Measurements from ENCODE around the gene GPR12. TPM values are rescaled to one million over a fixed set of nuclear protein-coding genes. Genes with fewer than 3 reads are reported as not detected.
A peak's percentile ranks its signal among the peaks of the same experiment; 100 is the strongest.
"Not testable (repeated sequence)": the region's sequence is repeated elsewhere in the genome, so short reads cannot be mapped to it uniquely, and the experiment has no call there.

Gene GPR12
- total RNA-seq, 1 experiment from 2014 or later = not detected

DNA sequence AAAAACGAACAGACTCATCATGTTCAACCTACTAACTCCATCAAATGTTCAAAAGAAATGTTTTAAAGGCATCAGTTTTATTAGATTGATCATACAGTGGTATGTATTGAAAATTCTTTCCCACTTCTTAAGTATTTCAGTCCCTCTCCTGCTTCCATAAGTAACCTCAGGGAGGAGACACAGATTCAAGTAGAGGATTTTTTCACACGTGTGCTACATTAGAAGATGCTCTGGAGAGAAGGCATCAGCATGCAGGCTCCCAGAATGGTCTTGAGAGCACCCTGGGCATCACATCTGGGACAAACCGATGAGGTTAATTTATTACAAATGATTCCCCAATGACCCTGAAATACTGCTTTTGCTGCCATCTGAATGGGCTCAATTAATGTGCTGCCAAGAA lies 3.6 kb downstream of the GPR12 start:
- DNase-seq (ENCODE audit: low read depth, low spot score) = no peak
- in situ Hi-C loops (cut with HindIII; ENCODE audit: low pct_unique_long_range_greater_than_20kb, low sequenced_read_pairs) = no loop called here

GRCh38 chr13:26752671-26753070 lies 7.9 kb downstream of the GPR12 start:
- no peak for DNase-seq (ENCODE audit: low read depth, low spot score)
- in situ Hi-C loops (cut with HindIII; ENCODE audit: low pct_unique_long_range_greater_than_20kb, low sequenced_read_pairs) = no loop called here

- in situ Hi-C loops (cut with HindIII; ENCODE audit: low pct_unique_long_range_greater_than_20kb, low sequenced_read_pairs) = no loop called here
- no peak for DNase-seq (ENCODE audit: low read depth, low spot score)
These were observed 10.7 kb downstream of the GPR12 start for GRCh38 chr13:26749905-26750304.

DNA sequence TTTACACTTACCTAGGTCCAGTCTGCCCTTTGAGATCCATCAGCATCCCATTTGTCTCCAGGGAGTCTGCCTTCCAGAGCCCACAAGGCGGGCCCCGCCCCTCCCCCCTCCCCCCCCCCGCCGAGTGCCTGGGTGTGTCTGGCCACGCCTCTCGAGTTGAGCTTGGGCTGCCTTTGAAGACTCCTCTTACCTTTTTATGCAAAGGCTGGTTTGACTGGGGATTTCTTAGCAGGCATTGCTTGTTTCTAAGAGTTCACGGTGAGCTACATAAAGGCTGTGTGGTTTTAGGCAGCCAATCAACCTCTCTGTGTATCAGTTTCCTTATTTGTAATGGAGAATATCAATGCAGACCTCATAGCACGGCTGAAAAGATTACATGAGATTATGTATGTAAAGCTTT lies 11.3 kb downstream of the GPR12 start:
- no peak for DNase-seq (ENCODE audit: low read depth, low spot score)
- in situ Hi-C loops (cut with HindIII; ENCODE audit: low pct_unique_long_range_greater_than_20kb, low sequenced_read_pairs) = no loop called here

- in situ Hi-C loops (cut with HindIII; ENCODE audit: low pct_unique_long_range_greater_than_20kb, low sequenced_read_pairs) = no loop called here
- no peak for DNase-seq (ENCODE audit: low read depth, low spot score)
These were observed 12.9 kb downstream of the GPR12 start for GRCh38 chr13:26747706-26748105.

- DNase-seq (ENCODE audit: low read depth, low spot score) = no peak
- in situ Hi-C loops (cut with HindIII; ENCODE audit: low pct_unique_long_range_greater_than_20kb, low sequenced_read_pairs) = no loop called here
These were observed 16.6 kb downstream of the GPR12 start for GRCh38 chr13:26743971-26744370.

DNA sequence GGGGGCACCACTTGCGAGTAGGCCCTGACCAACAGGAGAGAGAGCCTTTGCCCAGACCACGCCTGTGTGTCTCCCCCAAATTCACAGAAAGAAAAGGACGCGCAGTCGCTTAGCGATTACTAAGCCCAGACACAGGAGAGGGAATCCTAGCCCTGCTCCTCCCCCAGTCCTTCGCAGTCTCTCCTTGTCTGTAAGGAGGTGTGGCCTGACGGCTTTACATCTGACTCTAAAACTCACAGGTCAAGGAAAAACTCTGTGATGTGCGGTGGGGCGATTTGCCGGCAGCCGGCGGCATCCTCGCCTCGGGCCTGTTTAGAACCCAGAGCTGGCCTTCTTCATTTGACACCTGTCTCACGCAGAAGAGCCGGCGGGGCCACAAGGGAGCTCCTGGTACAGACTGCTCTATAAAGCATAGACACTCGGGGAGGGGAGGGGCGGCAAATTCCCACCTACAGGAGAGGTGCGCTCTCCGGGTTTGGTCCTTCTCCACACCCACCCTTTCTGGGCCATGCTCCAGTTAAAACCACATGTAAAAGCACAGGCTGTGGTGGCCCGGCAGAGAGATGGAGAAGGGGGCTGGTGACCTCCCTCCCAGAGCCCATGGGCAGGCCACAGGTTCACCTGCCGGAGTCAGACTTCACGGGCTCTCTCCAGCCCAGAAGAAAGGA lies 17.8 kb downstream of the GPR12 start:
- no peak for DNase-seq (ENCODE audit: low read depth, low spot score)
- in situ Hi-C loops (cut with HindIII; ENCODE audit: low pct_unique_long_range_greater_than_20kb, low sequenced_read_pairs) = no loop called here

DNA sequence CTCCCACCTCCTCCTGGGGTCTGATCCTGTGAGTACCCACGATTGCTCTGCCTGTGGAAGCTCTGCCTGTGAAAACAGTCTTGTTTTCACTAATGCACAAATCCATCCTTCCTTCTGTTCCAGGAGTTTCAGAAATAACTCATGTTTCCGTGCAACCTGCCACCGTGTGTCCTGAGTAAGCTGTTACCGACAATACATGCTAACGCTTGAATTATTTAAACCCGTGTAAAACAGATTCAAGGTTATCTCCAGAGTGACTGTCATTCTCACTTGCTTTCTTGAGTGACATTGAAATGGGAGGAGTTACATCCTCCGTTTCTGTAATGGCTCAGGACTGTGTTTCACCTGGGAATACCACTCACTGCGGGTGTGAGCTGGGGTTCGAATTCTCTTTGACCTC lies 24.9 kb downstream of the GPR12 start:
- DNase-seq (ENCODE audit: low read depth, low spot score) = no peak
- in situ Hi-C loops (cut with HindIII; ENCODE audit: low pct_unique_long_range_greater_than_20kb, low sequenced_read_pairs) = no loop called here

GRCh38 chr13:26727633-26728032 lies 33.0 kb downstream of the GPR12 start:
- in situ Hi-C loops (cut with HindIII; ENCODE audit: low pct_unique_long_range_greater_than_20kb, low sequenced_read_pairs) = no loop called here
- DNase-seq (ENCODE audit: low read depth, low spot score) = no peak

GRCh38 chr13:26727122-26727521 lies 33.5 kb downstream of the GPR12 start:
- DNase-seq (ENCODE audit: low read depth, low spot score) = no peak
- in situ Hi-C loops (cut with HindIII; ENCODE audit: low pct_unique_long_range_greater_than_20kb, low sequenced_read_pairs) = no loop called here

DNA sequence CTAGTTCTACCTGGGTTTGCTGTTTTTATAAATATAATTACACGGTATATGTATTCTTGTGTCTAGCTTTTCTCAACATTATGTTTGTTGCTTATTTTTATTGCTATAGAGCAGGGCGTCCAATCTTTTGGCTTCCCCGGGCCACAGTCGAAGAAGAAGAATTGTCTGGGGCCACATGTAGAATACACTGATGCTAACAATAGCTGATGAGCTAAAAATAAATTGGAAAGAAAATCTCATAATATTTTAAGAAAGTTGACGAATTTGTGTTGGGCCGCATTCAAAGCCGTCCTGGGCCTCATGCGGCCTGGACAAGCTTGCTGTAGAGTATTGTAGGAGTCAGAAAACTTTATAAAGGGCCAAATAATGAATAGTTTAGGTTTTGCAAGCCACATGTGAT lies 33.9 kb downstream of the GPR12 start:
- DNase-seq (ENCODE audit: low read depth, low spot score) = no peak
- in situ Hi-C loops (cut with HindIII; ENCODE audit: low pct_unique_long_range_greater_than_20kb, low sequenced_read_pairs) = no loop called here

DNA sequence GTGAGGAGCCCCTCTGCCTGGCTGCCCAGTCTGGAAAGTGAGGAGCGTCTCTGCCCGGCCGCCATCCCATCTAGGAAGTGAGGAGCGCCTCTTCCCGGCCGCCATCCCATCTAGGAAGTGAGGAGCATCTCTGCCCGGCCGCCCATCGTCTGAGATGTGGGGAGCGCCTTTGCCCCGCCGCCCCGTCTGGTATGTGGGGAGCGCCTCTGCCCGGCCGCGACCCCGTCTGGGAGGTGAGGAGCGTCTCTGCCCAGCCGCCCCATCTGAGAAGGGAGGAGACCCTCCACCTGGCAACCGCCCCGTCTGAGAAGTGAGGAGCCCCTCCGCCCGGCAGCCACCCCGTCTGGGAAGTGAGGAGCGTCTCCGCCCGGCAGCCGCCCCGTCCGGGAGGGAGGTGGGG lies 37.0 kb downstream of the GPR12 start:
- DNase-seq (ENCODE audit: low read depth, low spot score); in situ Hi-C loops (cut with HindIII; ENCODE audit: low pct_unique_long_range_greater_than_20kb, low sequenced_read_pairs): not testable (repeated sequence)

- DNase-seq (ENCODE audit: low read depth, low spot score) = no peak
- in situ Hi-C loops (cut with HindIII; ENCODE audit: low pct_unique_long_range_greater_than_20kb, low sequenced_read_pairs) = no loop called here
These were observed 38.3 kb downstream of the GPR12 start for GRCh38 chr13:26722321-26722720.

DNA sequence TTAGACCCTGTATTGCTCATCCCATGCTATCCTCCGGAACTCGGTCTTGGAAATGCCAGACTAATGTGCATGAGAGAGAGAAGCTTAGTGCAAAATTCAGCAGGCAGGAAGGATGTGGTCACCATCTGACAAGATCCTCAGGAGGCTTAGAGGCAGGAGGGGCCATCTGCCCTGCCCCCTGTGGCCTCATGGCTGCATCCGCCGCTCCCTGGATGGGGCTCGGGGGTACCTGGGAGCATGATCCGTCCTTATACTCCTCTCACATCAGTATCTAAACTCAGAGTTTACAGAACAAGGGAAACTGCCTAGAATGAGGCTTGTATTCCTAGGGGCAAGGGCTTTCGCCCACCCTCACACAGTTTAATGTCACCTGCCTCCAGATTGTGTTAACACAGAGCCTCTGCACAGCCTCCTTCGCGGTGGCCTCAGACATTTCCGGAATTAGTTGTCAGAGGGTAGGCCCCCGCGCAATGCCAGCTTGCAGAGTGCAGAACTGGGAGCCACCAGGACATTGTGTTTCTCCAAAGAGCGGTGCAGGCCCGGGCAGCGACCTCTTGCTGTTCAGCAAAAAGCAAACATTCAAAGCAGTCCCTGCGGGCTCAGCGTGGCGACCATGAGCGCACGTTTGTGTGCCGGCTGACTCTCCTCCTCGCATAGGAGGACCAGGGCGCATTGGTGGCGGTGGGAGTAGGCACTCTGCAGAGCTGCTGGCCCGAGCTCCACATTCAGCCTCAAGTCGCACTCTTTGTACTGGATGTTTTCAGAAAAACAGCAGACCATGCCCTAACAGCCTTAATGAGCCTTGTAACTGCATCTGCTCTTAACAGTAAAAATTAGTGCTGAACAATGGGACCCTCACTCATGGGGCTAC lies 39.1 kb downstream of the GPR12 start:
- in situ Hi-C loops (cut with HindIII; ENCODE audit: low pct_unique_long_range_greater_than_20kb, low sequenced_read_pairs) = no loop called here
- DNase-seq (ENCODE audit: low read depth, low spot score) = peak; percentile 27

GRCh38 chr13:26719356-26719945 lies 41.1 kb downstream of the GPR12 start:
- in situ Hi-C loops (cut with HindIII; ENCODE audit: low pct_unique_long_range_greater_than_20kb, low sequenced_read_pairs) = no loop called here
- DNase-seq (ENCODE audit: low read depth, low spot score) = peak; percentile 37

DNA sequence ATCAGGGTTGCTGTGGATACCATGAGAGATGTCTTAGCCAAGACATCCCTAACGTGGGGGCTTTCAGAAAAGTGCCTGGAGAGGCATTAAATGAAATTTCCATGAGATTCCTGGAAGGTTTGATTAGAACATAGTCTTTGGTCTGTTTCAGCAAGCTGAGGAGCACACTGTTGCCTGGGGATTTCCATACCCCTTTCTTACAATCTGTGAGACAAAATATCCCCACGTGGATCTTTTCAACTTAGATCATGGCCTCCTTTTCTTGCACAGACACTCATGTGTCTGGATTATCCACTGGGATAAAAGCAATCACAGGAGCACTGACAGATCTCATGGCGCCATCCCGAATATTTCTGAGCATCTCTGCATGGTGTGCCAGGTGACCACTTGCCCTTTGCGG lies 41.7 kb downstream of the GPR12 start:
- in situ Hi-C loops (cut with HindIII; ENCODE audit: low pct_unique_long_range_greater_than_20kb, low sequenced_read_pairs) = no loop called here
- no peak for DNase-seq (ENCODE audit: low read depth, low spot score)

- DNase-seq (ENCODE audit: low read depth, low spot score) = no peak
- in situ Hi-C loops (cut with HindIII; ENCODE audit: low pct_unique_long_range_greater_than_20kb, low sequenced_read_pairs) = no loop called here
These were observed 42.4 kb downstream of the GPR12 start for GRCh38 chr13:26718146-26718545.

DNA sequence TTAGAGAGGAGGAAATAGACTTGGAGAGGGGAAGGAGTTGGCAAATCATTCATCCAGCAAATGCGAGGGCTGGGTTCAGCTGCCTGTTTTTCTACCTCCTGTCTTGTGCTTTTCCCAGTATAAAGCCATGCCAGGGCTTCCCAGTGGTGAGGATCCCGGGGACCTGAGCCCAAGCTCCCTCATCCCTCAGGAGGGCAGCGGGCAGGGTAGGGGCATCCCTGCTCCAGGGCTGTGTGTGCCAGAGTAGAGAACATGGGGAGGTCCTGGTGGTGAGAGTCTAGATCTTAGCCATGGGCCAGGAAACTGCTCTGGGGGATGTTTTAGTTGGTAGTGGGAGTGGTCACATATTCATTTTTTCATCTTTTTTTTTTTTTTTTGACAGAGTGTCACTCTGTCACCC lies 43.6 kb downstream of the GPR12 start:
- in situ Hi-C loops (cut with HindIII; ENCODE audit: low pct_unique_long_range_greater_than_20kb, low sequenced_read_pairs) = no loop called here

DNA sequence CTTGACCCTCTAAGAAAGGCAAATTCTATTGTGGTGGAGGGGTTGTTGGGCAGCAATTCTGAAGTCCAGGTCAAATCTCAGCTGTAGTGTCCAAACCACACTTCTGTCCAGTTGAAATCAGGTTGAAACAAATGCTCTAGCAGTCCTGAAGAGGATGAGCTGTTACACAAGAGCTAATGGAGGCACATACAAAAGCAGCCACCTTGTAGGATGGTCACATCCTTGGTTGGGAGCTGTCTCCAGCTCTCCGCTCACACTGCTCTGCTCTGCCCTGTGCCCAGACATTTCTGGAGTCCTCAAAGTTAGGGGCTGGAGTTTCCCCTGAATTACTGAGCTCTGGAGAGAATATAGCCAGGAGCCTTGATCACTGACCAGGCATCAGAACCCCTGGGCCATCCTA lies 47.2 kb downstream of the GPR12 start:
- in situ Hi-C loops (cut with HindIII; ENCODE audit: low pct_unique_long_range_greater_than_20kb, low sequenced_read_pairs) = no loop called here
- DNase-seq (ENCODE audit: low read depth, low spot score) = no peak

More for the DNA sequence above, 43.6 kb downstream of the GPR12 start:
- DNase-seq (ENCODE audit: low read depth, low spot score) = no peak

Data from SK-MEL-5 (cell line).